Spinal cord (tissue), 10 donors: ENCODE results near the gene MREG. TPM values are rescaled to one million over a fixed set of nuclear protein-coding genes. Genes with fewer than 3 reads are reported as not detected.

Source experiments
- DNase-seq, 6 donors: peaks; one replicate each; pipeline versions ENCODE4 v3.0.0 to v3.0.0-alpha.2; 2013 to 2015; ENCODE audit warnings: low spot score in 6 of 6, low read depth in 4 of 6
- H3K27ac ChIP-seq: one replicate; pipeline ENCODE4 v1.5.1; 2013; ENCODE audit warnings: low read depth, low read length, control low read depth
- H3K27me3 ChIP-seq: one replicate; pipeline ENCODE4 v1.6.1; 2013; ENCODE audit warnings: low read length; ENCODE audit not compliant: control insufficient read depth, insufficient read depth
- H3K36me3 ChIP-seq: one replicate; pipeline ENCODE4 v1.6.1; 2013; ENCODE audit warnings: low read length; ENCODE audit not compliant: control insufficient read depth, insufficient read depth
- H3K4me1 ChIP-seq: one replicate; pipeline ENCODE4 v1.6.1; 2013; ENCODE audit warnings: low read length; ENCODE audit not compliant: control insufficient read depth, insufficient read depth
- H3K4me3 ChIP-seq: one replicate; pipeline ENCODE4 v1.5.1; 2013; ENCODE audit warnings: low read depth, low read length, control low read depth
- H3K9me3 ChIP-seq: one replicate; pipeline ENCODE4 v1.6.1; 2013; ENCODE audit warnings: low read length; ENCODE audit not compliant: control insufficient read depth, insufficient read depth
- WGBS: methylation state at CpG from one replicate; pipeline ENCODE4 v1.1.5; 2013; ENCODE audit warnings: missing lambda C conversion rate; ENCODE audit not compliant: insufficient coverage; 5-methylcytosine and 5-hydroxymethylcytosine counted together
- polyA plus RNA-seq, 2 donors: library from polyadenylated mRNA; unstranded; fragments of 120-200 nt; gene quantifications; one replicate each; pipeline ENCODE4 v1.2.1, GENCODE V29; 2013; ENCODE audit not compliant: insufficient read length in 2 of 2
- total RNA-seq, 2 donors: library from RNA; depleted of rRNA in 1 of 2; stranded (reverse); fragments of 120-200 nt in 1 of 2; fragments of >200 nt in 1 of 2; gene quantifications; one replicate each; pipeline versions ENCODE4 v1.2.3 to v1.2.4, GENCODE V29; 2013 to 2014
- donor health status: healthy.

The MREG gene
- total and polyA plus RNA-seq, 4 donors, result 4.5 to 11.6 (median 6.7) TPM

DNA sequence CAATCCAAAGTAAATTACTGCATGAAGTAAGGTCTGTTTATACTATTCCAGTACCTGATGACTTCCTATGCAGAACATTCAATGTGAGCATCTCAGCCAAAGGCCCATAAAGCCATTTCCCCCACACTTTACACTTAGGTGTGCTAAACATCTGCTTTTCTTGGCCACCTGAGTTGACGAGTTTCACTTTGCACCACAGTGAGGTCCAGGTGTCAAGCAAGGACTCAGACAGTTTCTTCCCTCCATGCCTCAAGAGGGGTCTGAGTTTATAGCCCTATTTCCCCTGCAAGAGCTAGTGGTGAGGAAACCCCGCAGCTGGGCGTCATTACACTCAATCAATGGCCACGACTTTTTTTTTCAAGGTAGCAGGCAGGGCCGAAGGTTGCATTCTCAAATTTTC lies 107.7 kb downstream of the MREG start:
- no peaks in the 10 kb centered on the region for H3K36me3 ChIP-seq
- no peaks in the 10 kb centered on the region for H3K27me3 ChIP-seq
- no peaks in the 10 kb centered on the region for H3K4me1 ChIP-seq
- H3K4me3 ChIP-seq, result no peak overlapping the region
- H3K9me3 ChIP-seq, result no peaks in the 10 kb centered on the region
- H3K27ac ChIP-seq, result no peak overlapping the region
- 67% methylated on average over 5 of the region's 5 CpGs for WGBS
- no peak for DNase-seq

- H3K4me1 ChIP-seq, result no peaks in the 10 kb centered on the region
- H3K9me3 ChIP-seq, result no peaks in the 10 kb centered on the region
- no peaks in the 10 kb centered on the region for H3K36me3 ChIP-seq
- DNase-seq, result no peak
- no peaks in the 10 kb centered on the region for H3K27me3 ChIP-seq
- WGBS, result 88% methylated on average over 1 of the region's 5 CpGs
- H3K4me3 ChIP-seq, result no peak overlapping the region
- no peak overlapping the region for H3K27ac ChIP-seq
Measured at GRCh38 chr2:215904101-215904500, 109.2 kb downstream of the MREG start.

DNA sequence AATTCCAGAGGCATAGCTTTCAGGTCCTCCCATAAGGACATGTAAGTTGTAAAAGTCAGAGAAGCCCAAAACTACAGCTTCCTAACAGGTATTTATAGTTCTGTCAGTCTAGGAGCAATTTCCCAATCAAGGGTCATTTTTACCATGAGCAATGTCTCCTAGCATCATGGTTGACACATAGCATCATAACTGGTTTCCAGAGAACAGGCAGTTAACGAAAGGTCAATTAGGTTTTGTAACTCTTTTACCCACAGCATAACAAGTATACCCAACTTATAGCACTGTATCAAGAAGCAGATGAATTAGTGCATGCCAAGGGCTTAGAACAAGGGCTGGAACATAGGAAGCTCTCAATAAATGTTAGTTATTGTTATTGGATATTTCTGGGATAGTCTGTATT lies 110.1 kb downstream of the MREG start:
- no peaks in the 10 kb centered on the region for H3K27me3 ChIP-seq
- no peaks in the 10 kb centered on the region for H3K4me1 ChIP-seq
- H3K4me3 ChIP-seq, result no peak overlapping the region
- no peak for DNase-seq
- H3K9me3 ChIP-seq, result no peaks in the 10 kb centered on the region
- WGBS, result no CpG with 5 or more reads among the region's 1 CpG
- no peaks in the 10 kb centered on the region for H3K36me3 ChIP-seq
- no peak overlapping the region for H3K27ac ChIP-seq

DNA sequence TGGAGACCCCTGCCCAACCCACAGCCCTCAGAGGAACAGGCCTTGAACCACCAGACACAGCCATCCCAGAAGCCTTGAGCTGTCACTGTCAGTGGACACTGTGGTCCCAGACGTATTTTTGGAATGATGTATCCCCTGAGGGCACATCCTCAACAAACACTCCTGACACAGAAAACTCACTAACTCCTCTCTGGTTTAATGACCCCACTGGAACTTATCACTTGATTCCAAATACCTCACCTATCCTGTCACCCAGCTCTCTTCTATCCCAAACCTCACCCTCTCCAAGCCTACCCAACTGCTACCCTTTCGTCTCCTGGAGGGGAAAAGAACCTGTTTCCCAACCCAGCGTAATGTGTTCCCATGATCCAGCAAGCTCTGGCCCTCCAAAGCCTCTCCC lies 111.6 kb downstream of the MREG start:
- H3K27me3 ChIP-seq, result no peaks in the 10 kb centered on the region
- H3K9me3 ChIP-seq, result no peaks in the 10 kb centered on the region
- no peak overlapping the region for H3K4me3 ChIP-seq
- H3K27ac ChIP-seq, result no peak overlapping the region
- H3K4me1 ChIP-seq, result no peaks in the 10 kb centered on the region
- WGBS, result 95% methylated on average over 3 of the region's 3 CpGs
- DNase-seq, result no peak
- no peaks in the 10 kb centered on the region for H3K36me3 ChIP-seq

- 100% methylated on average over 1 of the region's 3 CpGs for WGBS
- no peak overlapping the region for H3K27ac ChIP-seq
- H3K4me1 ChIP-seq, result no peaks in the 10 kb centered on the region
Measured at GRCh38 chr2:215900843-215901242, 112.5 kb downstream of the MREG start.

DNA sequence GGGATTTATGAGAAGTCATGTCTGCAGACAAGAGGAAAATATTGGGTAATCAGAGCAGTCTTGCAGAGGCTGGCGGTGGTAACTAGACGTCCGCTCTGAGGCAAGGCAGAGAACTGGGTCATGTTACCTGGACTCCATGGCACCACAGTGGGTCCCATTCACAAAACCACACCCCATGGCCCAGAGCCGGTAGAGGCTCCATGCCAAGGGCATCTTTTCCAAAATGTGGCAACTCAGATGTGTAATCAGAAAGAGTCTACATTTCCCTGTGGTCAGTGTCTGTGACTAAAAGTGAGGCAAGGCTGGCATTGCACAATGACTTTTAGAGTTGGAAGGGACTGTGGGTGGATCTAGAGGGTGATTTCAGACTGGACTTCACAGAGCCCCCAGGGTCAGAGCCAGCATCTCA lies 113.1 kb downstream of the MREG start:
- H3K27me3 ChIP-seq, result no peaks in the 10 kb centered on the region
- H3K9me3 ChIP-seq, result no peaks in the 10 kb centered on the region
- no peak for DNase-seq
- H3K4me1 ChIP-seq, result no peaks in the 10 kb centered on the region
- H3K36me3 ChIP-seq, result no peaks in the 10 kb centered on the region
- 87% methylated on average over 3 of the region's 4 CpGs for WGBS
- no peak overlapping the region for H3K27ac ChIP-seq
- H3K4me3 ChIP-seq, result no peak overlapping the region

More at GRCh38 chr2:215900843-215901242, 112.5 kb downstream of the MREG start:
- no peak for DNase-seq
- Histone ChIP-seq H3K9me3 (no peaks in the 10 kb centered on the region), H3K27me3 (no peaks in the 10 kb centered on the region), H3K36me3 (no peaks in the 10 kb centered on the region), H3K4me3 (no peak overlapping the region)

GRCh38 chr2:215899141-215900074 lies 113.9 kb downstream of the MREG start:
- 79% methylated on average over 9 of the region's 14 CpGs for WGBS
- H3K9me3 ChIP-seq, result no peaks in the 10 kb centered on the region
- no peaks in the 10 kb centered on the region for H3K36me3 ChIP-seq
- no peak overlapping the region for H3K27ac ChIP-seq
- no peak overlapping the region for H3K4me3 ChIP-seq
- no peak for DNase-seq
- H3K4me1 ChIP-seq, result no peaks in the 10 kb centered on the region
- no peaks in the 10 kb centered on the region for H3K27me3 ChIP-seq

GRCh38 chr2:215898363-215898762 lies 115.0 kb downstream of the MREG start:
- no peaks in the 10 kb centered on the region for H3K4me1 ChIP-seq

DNA sequence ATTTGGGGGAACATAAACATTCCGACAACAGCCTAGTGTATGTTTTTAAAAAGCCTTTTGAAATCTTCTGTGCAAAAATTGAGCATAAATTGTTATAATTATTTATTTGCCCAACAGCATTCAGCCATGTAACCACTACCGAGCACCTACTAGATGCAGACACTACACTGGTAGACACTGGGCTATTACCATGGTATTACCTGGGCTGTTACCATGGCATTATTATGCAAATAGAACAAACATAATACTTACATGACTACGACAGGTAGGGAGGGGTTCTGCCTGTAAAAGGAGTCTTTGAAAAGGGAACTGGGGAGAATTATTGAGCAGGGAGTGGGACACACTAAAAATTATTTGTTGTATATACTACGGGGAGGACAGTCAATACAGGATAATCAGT lies 116.4 kb downstream of the MREG start:
- no peak for DNase-seq
- H3K9me3 ChIP-seq, result no peaks in the 10 kb centered on the region
- H3K27me3 ChIP-seq, result no peaks in the 10 kb centered on the region
- H3K36me3 ChIP-seq, result no peaks in the 10 kb centered on the region
- WGBS, result 100% methylated on average over 1 of the region's 4 CpGs
- no peak overlapping the region for H3K4me3 ChIP-seq
- H3K27ac ChIP-seq, result no peak overlapping the region
- H3K4me1 ChIP-seq, result no peaks in the 10 kb centered on the region

More at GRCh38 chr2:215898363-215898762, 115.0 kb downstream of the MREG start:
- Histone ChIP-seq H3K27ac (no peak overlapping the region), H3K4me3 (no peak overlapping the region), H3K36me3 (no peaks in the 10 kb centered on the region), H3K9me3 (no peaks in the 10 kb centered on the region), H3K27me3 (no peaks in the 10 kb centered on the region)
- WGBS, result no CpG with 5 or more reads among the region's 2 CpGs
- no peak for DNase-seq

DNA sequence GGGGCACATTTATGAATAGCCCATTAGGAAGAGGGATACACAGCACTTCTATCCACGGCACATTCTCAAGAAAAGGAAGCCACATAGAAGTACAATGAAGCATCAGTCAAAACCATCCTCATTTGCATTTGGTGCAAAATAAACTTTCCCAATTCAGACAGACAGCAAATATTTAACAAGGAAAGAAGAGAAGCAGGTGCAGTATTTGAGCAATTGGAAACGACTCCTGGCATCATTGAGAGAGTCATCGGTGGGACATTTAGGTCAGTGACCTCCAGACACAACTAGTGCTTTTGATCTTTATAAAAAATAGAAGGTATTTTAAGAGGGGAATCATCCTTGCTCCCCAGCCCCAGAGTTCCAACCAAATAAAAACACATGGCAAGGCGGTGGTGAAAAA lies 118.0 kb downstream of the MREG start:
- no peak overlapping the region for H3K4me3 ChIP-seq
- no peak overlapping the region for H3K27ac ChIP-seq
- H3K4me1 ChIP-seq, result no peaks in the 10 kb centered on the region
- no peaks in the 10 kb centered on the region for H3K36me3 ChIP-seq
- WGBS, result no CpG with 5 or more reads among the region's 4 CpGs
- no peaks in the 10 kb centered on the region for H3K27me3 ChIP-seq
- no peak for DNase-seq
- H3K9me3 ChIP-seq, result no peaks in the 10 kb centered on the region
